Activated B cell treated with CpG ODN at 0.5 μM for 24 hours (primary cell): ENCODE measurements around the gene TXNDC16. TPM values are rescaled to one million over a fixed set of nuclear protein-coding genes. Genes with fewer than 3 reads are reported as not detected.

Experiments used
- ATAC-seq: fragments of 200-7000 bp; cut with Tn5 transposase; one replicate; pipeline ENCODE4 v1.10.0; 2021; ENCODE audit warnings: low read depth, mild to moderate bottlenecking, moderate library complexity
- CTCF ChIA-PET: fragments of 350-600 bp; sonication (Branson Sonifier 250); formaldehyde crosslinking; loops from one replicate; lab custom pipeline; 2021; ENCODE audit warnings: antibody characterized with exemption; lab: Charles Lee
- POLR2A ChIA-PET: fragments of 350-600 bp; sonication (Branson Sonifier 250); formaldehyde crosslinking; loops from one replicate; lab custom pipeline; 2021; ENCODE audit warnings: antibody characterized with exemption; lab: Charles Lee
- DNase-seq: peaks from one replicate; pipeline ENCODE4 v3.0.0; 2022
- H3K27ac Mint-ChIP-seq: one replicate; pipeline ENCODE4 v1.8.0; 2020; ENCODE audit warnings: mixed read lengths
- H3K27me3 Mint-ChIP-seq: one replicate; pipeline ENCODE4 v1.8.0; 2021; ENCODE audit warnings: mixed read lengths
- H3K36me3 Mint-ChIP-seq: one replicate; pipeline ENCODE4 v1.8.0; 2021; ENCODE audit warnings: low read depth, mixed read lengths
- H3K4me1 Mint-ChIP-seq: one replicate; pipeline ENCODE4 v1.8.0; 2021; ENCODE audit warnings: mixed read lengths
- H3K4me3 Mint-ChIP-seq: one replicate; pipeline ENCODE4 v1.8.0; 2020; ENCODE audit warnings: mild to moderate bottlenecking, mixed read lengths
- H3K9me3 Mint-ChIP-seq: one replicate; pipeline ENCODE4 v1.8.0; 2020; ENCODE audit warnings: mixed read lengths
- intact Hi-C: fragments of 100-400 bp; cut with micrococcal nuclease; formaldehyde crosslinking; loops from one replicate; pipeline ENCODE4 v1.15.1; 2024
- total RNA-seq: library from RNA; stranded (reverse); gene quantifications from 2 replicates; pipeline ENCODE4 v1.2.3, GENCODE V29; 2022
- TF ChIP-seq, protein P1 (sequence below): fragments of 200-600 bp; IDR thresholded peaks from one replicate; pipeline ENCODE4 v1.8.0; 2022; ENCODE audit warnings: antibody characterized with exemption, mild to moderate bottlenecking

Gene TXNDC16
- total RNA-seq, 1 donor from 2014 or later, result 3.9 TPM

DNA sequence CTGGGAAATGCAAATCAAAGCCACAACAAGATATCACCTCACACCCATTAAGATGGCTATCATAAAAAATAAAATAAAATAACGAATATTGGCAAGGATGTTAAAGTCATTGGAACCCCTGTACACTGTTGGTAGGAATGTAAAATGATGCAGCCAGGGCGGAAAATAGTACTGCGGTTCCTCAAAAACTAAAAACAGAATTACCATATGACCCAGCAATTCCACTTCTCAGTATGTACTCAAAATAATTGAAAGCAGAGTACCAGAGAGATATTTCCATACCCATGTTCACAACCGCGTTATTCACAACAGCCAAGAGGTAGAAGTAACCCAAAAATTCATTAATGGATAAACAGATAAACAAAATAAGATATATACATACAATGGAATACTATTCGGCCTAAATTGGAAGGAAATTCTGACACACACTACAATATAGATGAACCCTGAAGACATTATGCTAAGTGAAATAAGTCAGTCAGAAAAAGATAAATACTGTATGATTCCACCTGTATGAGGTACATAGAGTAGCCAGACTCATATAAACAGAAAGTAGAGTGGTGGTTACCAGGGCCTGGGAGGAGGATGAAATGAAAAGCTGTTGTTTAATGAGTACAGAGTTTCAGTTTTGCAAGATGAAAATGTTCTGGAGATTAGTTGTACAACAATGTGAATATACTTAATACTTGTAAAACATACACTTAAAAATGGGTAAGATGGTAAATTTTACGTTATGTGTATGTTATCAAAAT is 84.6 kb downstream of the TXNDC16 start:
- Mint-ChIP-seq H3K27me3 (no peaks in the 10 kb centered on the region), H3K4me1 (no peaks in the 10 kb centered on the region), H3K36me3 (peaks cover 3% of the 10 kb centered on the region), H3K27ac (no peak overlapping the region), H3K4me3 (no peak overlapping the region), H3K9me3 (no peaks in the 10 kb centered on the region)
- no peak for DNase-seq
- ChIA-PET POLR2A (no interaction called here), CTCF (interaction anchor here (0.6 kb wide), 2 partner anchors 472 to 813 kb away, joined by 3 read pairs; no protein-coding TSS in a partner anchor)
- intact Hi-C loops, result no loop called here
- TF ChIP-seq, protein P1, sequence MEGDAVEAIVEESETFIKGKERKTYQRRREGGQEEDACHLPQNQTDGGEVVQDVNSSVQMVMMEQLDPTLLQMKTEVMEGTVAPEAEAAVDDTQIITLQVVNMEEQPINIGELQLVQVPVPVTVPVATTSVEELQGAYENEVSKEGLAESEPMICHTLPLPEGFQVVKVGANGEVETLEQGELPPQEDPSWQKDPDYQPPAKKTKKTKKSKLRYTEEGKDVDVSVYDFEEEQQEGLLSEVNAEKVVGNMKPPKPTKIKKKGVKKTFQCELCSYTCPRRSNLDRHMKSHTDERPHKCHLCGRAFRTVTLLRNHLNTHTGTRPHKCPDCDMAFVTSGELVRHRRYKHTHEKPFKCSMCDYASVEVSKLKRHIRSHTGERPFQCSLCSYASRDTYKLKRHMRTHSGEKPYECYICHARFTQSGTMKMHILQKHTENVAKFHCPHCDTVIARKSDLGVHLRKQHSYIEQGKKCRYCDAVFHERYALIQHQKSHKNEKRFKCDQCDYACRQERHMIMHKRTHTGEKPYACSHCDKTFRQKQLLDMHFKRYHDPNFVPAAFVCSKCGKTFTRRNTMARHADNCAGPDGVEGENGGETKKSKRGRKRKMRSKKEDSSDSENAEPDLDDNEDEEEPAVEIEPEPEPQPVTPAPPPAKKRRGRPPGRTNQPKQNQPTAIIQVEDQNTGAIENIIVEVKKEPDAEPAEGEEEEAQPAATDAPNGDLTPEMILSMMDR, result no peak
- no peak for ATAC-seq

DNA sequence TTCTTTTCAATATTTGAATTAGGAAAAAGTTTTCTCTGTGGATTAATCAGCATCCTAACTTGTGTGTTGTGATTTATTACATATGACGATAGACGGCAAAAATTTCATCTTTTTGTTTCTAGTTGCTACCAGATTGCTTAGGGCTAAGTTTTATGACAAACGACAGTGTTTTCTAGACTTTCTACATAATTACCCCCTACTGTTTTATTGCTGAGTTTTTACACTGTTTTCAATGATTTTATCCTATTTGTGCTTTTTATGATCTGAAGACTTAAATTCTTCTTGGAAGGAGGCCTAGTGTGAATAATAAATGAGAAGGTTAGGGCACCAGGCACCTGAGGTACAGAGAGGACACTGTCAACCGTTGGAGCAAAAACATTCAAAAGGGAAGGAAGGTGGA is 88.1 kb downstream of the TXNDC16 start:
- Mint-ChIP-seq H3K36me3 (peaks cover 8% of the 10 kb centered on the region), H3K9me3 (peaks cover 4% of the 10 kb centered on the region), H3K4me3 (no peak overlapping the region), H3K27me3 (no peaks in the 10 kb centered on the region), H3K27ac (no peak overlapping the region), H3K4me1 (no peaks in the 10 kb centered on the region)
- POLR2A ChIA-PET, result no interaction called here
- intact Hi-C loops, result no loop called here
- TF ChIP-seq, protein P1, result no peak
- ATAC-seq (no peak), DNase-seq (no peak)
- CTCF ChIA-PET, result no interaction called here

DNA sequence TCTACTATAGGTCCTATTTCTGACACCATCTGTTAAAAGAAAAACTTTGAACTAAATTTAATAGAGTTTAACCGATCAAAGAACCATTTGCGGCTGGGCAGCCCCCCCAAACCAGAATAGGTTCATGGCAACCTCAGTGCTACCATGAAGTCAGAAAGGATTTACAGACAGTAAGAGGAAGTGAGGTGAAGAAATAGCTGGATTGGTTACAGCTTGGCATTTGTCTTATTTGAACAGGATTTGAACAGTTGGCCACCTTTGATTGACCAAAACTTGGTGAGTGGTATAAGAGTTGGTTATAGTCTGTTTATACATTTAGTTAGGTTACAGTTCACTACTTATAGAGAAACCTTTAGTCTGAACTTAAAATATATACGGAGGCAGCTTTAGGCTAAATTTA is 88.9 kb downstream of the TXNDC16 start:
- Mint-ChIP-seq H3K27me3 (no peaks in the 10 kb centered on the region), H3K27ac (no peak overlapping the region), H3K36me3 (peaks cover 8% of the 10 kb centered on the region), H3K9me3 (peaks cover 4% of the 10 kb centered on the region), H3K4me1 (no peaks in the 10 kb centered on the region), H3K4me3 (no peak overlapping the region)
- DNase-seq (no peak), ATAC-seq (no peak)
- CTCF ChIA-PET, result no interaction called here
- intact Hi-C loops, result no loop called here
- POLR2A ChIA-PET, result no interaction called here
- TF ChIP-seq, protein P1, result no peak

DNA sequence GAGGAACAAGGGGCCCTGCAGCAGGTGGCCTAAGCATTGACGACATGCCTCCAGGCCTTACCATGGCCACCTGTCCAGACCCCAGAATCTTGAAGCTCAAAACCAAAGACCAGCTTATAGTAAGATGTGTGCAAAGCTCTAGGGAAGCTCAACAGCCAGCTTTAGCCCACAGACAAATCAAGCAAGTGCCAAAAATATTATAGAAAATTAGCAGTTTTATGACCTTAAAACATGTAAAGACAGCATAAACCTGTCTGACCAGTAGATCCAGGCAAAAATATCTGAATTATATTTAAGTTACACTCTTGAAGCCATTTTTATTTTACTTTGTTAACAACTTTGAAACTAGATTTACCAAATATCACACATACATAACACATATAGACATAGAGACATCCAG is 90.6 kb downstream of the TXNDC16 start:
- ChIA-PET POLR2A (no interaction called here), CTCF (no interaction called here)
- H3K27ac Mint-ChIP-seq, result no peak overlapping the region
- no peaks in the 10 kb centered on the region for H3K4me1 Mint-ChIP-seq
- intact Hi-C loops, result no loop called here
- H3K4me3 Mint-ChIP-seq, result no peak overlapping the region
- TF ChIP-seq, protein P1, result no peak
- ATAC-seq, result no peak
- no peaks in the 10 kb centered on the region for H3K27me3 Mint-ChIP-seq
- peaks cover 4% of the 10 kb centered on the region for H3K9me3 Mint-ChIP-seq
- H3K36me3 Mint-ChIP-seq, result peaks cover 8% of the 10 kb centered on the region
- DNase-seq, result no peak

DNA sequence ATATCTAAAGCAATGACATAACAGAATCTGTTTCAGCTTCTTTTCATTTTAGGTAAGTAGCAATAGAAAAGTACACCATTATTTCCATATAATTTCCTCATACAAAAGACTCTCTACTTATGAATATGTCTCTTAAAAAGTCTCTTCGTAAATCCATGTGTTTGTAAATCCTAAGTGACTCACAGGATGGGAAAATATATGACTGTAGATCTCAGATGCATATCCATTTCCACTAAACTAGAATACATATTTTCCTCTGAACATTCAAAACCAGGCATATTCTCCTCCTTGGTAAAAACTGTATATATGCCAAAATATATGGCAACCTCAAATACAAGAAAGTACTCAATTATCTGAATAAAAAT is 93.6 kb downstream of the TXNDC16 start:
- peaks cover 11% of the 10 kb centered on the region for H3K36me3 Mint-ChIP-seq
- H3K4me1 Mint-ChIP-seq, result no peaks in the 10 kb centered on the region
- CTCF ChIA-PET, result no interaction called here
- no peak for DNase-seq
- no peak overlapping the region for H3K27ac Mint-ChIP-seq
- TF ChIP-seq, protein P1, result no peak
- H3K9me3 Mint-ChIP-seq, result peaks cover 4% of the 10 kb centered on the region
- H3K4me3 Mint-ChIP-seq, result no peak overlapping the region
- H3K27me3 Mint-ChIP-seq, result no peaks in the 10 kb centered on the region
- ATAC-seq, result no peak
- intact Hi-C loops, result no loop called here
- POLR2A ChIA-PET, result no interaction called here
